NCI-H748 treated with DMSO at 0.1 percent for 48 hours (cell line): ENCODE measurements around the gene SLC13A5.
"Not testable (repeated sequence)": the region's sequence is repeated elsewhere in the genome, so short reads cannot be mapped to it uniquely, and the experiment has no call there.

Experiments
- DNase-seq: peaks from one replicate; lab custom pipeline; 2025; lab: John Stamatoyannopoulos, UW

Gene SLC13A5

DNA sequence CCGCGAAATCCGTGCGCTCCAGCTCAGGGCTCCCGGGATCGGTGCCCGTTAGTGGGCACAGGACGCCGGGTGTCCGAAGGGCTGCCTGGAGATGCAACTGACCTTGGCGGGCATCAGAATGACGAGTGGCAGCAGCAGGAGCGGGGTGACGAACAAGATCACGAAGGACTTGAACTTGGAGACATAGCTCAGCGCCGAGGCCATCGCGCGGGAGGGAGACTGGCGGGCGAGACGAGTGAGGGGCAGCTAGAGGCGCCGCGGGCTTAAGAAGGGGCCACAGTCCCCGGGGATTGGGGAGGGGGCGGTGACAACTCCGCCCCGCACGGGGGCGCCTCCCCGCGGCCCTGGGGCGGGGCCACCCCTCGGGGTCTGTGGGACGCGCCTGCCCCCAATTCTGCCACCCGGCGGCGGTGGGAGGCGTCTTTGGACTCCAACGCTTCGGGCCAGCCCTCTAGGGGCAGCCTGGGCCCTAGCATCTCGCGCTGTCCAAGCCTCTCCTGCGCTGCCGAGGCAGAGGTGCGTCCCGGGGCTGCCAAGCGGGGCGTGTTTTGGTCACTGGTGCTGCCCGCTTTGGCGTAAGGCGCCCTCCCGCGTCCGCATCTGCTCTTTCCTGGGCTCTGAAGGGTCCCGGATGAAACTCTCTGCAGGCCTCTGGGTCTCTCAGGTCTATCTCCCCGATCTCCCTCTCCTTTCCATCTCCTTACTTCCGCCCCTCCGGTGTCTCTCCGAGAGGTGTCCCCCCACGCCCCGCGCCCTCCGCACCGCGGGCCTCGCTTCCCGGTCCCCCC is at the start of gene SLC13A5:
SLC13A5 (minus strand) TSS at position 240 of the 788 bp plus-strand sequence; CDS start at position 204, 36 bp downstream.
- DNase-seq, result no peak

DNA sequence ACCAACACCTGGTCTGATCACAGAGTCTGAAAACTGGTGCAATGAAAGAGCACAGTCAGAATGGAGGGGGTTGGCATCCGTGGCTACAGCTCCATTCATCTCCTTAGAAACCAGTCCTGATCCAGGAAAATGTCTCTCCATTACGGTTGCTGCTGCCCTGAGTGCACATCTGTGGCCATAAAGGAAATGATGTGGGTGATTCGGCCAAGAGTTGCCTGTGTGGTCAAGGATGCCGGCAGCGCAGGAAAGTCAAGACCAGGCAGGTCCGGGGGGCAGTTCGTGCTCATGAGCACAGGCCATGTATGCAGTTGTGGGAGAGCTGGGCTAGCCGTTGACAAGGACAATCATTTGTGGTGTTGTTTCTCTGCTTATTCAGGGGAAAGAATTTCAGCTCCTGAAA is 48.6 kb upstream of the SLC13A5 start:
- DNase-seq, result no peak

DNA sequence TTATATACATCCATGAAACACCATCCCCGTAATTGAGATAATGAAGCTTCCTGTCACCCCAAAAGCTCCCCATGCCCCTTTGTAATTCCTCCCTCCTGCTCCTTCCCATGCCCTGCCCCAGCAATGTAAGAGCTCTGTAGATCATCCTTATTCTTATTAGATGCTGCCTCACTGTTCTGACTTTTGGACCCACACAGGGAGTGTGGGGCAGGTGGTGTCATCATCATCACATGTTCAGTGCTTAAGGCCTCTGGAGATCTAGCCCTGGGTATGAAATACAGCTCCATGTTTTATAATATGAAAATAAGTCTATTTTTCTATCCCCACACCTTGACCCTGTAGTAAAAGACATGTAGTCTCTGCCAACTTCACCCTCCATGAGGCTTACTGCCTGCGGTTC is 44.6 kb upstream of the SLC13A5 start:
- DNase-seq, result no peak

DNA sequence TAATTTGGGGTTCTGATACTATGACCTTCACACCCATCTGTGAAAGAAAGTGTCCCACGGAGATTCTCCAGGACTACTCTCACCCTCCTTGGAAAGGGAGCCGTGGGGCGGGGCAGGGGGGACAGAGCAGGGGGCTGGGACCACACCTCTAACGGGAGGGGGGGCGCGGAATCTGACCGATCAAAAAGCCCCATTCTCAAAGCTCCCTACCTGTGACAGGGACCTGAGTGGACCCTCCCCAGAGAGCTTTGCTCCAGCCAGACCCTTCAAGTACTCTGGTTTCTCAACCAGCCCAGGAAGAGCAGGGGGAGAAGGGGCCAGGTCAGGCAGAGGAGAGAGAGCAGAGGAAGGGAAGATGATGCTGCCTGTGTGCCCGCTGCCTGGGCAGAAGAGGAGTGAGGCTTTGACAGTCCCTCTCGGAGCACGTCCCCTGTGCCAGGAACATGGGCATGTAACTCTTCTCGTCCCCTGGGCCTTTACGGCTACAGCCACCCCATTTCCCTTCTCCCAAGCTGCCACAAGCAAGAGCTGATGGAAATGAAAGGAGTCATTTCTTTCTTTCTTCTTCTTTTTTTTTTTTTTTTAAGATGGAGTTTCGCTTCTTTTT is 43.4 kb upstream of the SLC13A5 start:
- DNase-seq, result no peak

DNA sequence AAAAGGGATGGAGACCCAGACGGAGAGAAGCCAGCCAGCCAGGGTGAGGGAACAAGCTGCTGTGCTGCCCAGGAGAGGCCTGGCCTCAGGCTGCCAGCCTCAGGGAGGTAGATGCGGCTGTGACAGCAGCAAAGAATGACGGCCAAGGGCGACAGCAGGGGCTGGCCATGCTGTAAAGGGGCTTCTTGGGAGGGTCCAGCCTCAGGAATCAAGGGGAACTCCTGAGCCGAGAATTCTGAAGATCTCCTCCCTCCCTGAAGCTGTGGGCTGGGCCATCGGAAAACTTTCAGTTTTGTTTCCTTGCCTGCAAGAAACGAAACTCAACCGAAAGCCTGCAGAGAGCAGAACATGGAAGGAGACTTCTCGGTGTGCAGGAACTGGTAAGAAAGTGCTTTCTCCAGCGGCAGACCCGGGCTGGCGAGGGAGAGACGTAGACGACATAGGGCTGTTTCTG is 42.6 kb upstream of the SLC13A5 start, which contains the start of gene XAF1:
XAF1 (plus strand) TSS at position 316 of the 454 bp plus-strand sequence; CDS start at position 349, 33 bp downstream.
- no peak for DNase-seq

DNA sequence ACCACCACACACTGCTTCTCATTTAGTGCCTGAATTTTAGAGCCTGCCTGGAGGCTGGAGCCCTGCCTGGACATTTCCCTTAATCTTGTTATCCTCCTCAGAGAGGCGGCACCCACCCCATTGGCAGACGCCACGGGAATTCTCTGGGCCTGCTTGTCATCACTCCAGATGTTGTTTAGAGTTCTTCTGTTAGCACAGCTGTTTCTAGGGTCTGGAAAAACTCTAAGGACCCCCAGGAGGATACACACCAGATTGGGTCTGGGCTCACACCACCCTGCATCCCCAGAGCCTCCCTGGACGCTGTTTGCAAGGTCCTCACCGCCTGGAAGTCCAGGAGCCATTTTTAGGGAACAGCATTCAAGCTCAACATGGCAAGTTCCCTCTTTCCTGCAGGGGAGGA is 42.1 kb upstream of the SLC13A5 start:
- DNase-seq, result no peak

DNA sequence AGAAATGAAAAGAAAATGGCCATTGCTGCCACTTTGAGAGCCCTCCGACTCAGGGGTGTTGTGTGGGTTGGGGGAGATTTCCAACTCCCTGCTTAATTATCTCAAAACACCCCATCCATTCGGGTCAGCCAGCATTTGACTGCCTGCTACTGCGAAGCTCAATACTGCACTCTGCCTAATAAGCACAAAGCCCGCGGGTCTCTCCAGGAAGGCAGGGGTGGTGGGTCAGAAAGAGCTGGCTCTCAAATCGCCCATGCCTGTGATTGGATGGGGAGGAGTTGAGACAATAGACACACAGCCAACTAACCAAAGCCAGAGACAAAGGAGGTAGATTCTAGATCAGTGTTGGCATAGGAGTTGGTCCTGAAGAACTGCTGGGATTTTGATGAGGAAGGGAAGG is 40.4 kb upstream of the SLC13A5 start:
- DNase-seq, result no peak

DNA sequence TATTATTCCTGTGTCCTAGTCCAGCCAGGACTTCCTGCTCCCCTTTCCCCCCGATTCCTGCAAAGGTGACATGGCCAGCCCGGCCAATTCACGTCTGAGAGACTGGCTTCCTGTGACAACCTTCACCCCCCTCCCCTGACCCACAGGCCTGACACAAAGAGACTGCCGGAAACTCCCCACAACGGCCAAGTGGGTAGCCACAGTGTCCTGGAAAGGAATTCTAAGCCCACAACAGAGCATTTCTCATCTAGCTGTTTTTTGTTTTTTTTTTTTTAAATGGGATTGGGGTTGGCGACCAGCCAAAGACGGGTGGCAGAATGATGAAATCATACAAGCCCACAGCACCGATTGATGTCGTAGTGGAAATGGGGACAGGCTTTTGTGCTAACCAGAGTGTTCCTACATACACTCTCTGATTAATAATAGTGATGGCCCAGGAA is 39.9 kb upstream of the SLC13A5 start:
- no peak for DNase-seq

DNA sequence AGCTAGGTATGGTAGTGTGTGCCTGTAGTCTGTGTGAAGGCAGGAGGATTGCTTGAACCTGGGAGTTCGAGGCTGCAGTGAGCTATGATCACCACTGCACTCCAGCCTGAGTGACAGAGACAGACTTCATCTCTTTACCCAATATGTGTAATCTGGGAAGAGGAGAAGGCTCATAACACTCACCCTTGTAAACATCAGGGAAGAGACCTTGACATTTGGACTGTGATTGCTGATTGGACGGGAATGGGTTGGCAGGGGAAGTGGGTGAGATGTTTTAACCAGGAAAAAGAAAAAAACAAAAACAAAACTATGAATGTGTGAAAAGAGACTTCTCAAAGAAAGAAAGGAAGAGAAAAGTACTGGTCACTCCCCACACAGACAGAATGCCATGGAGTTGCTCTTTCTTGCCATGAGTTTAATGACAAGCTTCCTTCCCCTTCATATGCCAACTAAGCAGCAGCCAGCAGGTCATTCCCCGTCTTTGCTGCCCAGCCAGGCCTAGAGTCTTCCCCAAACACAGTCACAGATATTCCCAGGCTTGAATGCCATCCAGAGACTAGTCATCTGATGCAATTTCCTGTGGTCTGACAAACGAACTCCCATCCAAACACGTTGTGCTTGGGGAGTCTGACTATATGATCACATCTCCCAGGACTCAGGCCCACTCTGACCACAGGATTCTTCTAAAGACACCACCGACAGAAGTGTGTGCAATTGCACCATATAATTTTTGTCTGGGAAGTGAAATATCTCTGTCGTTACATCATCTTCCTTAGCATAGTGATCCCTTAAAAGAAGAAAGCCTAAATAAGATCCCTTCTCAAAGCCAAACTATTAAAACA is 39.1 kb upstream of the SLC13A5 start:
- no peak for DNase-seq

DNA sequence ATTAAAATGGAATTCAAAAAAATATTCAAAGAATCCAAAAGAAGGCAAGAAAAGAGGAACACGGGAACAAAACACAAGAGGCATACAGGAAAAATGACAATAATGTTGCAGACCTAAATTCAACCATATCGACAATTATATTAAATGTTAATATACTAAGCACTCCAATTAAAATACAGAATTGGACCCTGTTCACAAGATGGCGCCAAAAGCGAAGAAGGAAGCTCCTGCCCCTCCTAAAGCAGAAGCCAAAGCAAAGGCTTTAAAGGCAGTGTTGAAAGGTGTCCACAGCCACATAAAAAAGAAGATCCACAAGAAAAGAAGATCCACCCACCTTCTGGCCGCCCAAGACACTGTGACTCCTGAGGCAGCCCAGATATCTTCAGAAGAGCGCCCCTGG is 36.4 kb upstream of the SLC13A5 start:
- no peak for DNase-seq

DNA sequence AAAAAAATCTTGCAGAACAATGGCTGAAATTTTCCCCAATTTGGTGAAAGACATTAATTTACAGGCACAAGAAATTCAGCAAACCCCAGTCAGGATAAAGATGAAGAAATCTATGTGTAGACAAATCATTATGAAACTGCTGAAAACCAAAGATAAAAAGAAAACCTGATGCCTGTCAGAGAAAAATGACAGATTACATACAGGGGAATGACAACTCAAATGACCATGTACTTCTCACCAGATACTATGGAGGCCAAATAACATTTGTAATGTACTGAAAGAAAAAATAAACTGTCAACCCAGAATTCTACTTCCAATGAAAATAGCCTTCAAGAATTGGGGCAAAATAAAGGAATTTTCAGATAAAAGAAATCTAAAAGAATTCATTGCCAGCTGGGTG is 35.4 kb upstream of the SLC13A5 start:
- DNase-seq, result no peak

DNA sequence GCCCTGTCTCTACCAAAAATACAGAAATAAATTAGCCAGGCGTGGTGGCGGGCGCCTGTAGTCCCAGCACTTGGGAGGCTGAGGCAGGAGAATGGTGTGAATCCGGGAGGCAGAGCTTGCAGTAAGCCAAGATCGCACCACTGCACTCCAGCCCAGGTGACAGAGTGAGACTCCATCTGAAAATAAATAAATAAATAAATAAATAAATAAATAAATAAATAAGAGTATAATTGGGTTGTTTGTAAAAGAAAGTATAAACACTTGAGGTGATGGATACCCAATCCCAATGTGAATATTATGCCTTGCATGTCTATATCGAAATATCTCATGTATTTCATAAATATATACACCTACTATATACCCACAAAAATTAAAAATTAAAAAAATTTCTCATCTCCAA is 33.5 kb upstream of the SLC13A5 start:
- not testable (repeated sequence) for DNase-seq

DNA sequence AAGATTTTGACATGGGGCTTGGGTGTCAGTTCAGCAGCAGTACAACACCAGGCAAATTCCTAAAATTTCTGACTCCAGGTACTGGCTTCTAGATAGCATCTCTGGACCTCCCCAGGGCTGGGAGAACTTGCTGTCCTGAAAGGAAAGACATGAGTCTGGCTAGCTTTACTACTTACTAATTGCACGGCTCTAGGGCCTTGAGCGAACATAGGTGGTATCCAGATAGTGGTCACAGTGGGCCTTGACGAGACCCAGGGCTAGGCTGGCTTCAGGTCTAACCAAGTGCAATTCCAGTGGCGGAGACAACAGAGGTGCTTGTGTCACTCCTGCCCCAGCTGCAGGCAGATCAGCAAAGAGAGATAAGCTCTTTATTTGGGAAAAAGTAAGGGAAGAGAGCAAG is 16.4 kb upstream of the SLC13A5 start:
- DNase-seq, result no peak

DNA sequence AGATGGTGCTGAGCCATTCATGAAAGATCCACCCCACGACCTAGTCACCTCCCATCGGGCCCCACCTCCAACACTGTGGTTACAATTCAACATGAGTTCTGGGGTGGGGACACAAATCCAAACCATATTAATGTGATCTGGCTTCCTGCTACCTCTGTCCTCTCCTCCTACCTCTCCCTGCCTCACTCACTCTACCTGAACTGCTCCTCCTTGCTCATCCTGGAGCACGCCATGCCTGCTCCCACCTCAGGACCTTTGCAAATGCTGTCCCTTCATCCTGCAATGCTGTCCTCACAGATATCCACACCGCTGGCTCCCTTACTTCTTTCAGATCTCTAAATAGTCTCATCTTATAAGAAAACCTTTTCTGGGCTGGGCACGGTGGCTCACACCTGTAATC is 10.8 kb upstream of the SLC13A5 start:
- no peak for DNase-seq

DNA sequence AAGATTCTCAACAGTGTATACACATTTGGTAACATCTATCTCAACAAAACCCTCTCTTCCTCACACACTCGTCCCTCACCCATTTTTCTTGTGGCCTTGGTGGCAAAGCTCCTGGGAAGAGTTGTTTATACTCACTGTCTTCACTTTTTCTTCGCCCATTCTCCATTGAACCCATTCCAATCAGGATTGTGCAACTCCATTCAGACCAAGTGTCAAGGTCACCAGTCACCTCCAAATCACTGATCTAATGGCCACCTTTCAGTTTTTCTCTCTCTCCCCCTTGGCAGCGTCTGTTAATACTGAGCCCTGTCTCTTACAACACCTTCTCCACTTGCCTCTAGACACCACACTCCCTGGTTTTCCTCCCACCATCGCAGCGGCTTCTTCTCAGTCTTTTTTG is 8.6 kb upstream of the SLC13A5 start:
- no peak for DNase-seq

DNA sequence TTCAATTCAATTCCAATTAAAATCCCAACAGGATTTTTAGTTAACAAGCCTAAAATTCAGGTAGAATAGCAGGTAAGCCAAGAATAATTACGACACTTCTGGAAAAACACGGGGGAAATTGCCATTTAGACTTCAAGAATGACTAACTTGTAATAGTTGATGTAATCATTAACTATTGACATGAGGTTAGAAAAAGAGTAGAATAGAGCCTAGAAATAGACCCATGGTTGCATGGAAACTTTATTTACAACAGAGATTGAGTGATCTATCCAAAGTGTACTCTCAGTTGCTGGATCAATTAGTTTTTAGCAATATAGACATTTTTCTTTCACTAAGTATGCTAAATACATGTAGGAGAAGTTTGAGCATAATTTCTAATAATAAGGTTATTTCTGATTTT is 3.6 kb upstream of the SLC13A5 start:
- DNase-seq, result no peak

DNA sequence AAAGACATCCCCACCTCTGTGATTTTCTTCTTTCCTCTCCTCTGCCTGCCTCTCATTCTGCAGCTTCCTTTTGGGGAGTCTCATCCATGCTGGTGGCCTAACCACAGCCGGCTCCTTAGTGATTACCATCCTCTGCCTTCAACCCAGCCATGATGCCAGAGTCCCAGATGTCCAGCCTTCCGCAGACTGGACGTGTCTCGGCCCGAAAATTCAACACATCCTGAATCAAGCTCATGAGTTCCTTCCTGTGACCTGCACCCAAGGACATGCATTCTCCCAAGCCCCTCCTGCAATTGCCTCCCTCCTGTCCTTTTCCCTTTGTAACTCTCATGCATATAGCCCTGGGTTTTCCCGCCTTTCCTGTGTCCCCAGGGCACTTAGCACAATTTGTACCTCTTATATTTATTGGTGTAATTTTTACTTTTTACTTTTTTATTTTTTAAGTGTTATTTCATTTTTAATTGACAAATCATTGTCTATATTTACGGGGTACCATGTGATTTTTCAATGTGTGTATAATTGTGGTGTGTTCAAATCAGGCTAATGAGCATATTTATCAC is 1.2 kb upstream of the SLC13A5 start:
- no peak for DNase-seq

DNA sequence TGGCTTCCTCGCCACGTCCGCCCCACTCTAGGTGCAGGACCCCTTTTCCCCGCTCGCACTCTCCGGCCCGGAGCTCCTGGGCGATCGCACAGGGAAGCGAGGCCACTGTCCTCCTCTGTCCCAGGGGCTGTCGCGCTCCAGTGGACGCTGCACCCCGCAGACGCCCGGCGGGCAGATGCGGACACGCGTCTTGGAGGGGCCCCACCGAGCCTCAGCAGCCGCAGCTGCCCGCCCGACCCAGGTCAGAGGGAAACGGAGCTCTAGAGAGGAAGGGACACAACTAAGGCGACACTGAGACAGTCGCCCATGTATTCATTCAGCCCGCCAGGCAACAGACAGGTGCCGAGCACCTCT is 726 bp upstream of the SLC13A5 start:
- no peak for DNase-seq

DNA sequence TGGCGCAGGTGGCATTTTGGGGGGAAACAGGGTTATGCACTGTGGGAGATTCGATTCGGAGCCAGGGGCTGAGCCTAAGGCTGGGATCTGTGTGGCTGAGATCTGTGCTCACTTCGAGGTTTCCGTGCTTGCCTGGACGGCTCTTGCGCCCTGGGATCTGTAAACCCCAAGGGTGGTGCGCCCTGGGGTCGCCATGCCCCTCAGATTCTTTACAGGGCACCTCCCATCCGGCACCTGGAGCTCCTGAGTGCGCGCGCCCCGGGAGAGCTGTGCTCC is 377 bp downstream of the SLC13A5 start:
- no peak for DNase-seq

DNA sequence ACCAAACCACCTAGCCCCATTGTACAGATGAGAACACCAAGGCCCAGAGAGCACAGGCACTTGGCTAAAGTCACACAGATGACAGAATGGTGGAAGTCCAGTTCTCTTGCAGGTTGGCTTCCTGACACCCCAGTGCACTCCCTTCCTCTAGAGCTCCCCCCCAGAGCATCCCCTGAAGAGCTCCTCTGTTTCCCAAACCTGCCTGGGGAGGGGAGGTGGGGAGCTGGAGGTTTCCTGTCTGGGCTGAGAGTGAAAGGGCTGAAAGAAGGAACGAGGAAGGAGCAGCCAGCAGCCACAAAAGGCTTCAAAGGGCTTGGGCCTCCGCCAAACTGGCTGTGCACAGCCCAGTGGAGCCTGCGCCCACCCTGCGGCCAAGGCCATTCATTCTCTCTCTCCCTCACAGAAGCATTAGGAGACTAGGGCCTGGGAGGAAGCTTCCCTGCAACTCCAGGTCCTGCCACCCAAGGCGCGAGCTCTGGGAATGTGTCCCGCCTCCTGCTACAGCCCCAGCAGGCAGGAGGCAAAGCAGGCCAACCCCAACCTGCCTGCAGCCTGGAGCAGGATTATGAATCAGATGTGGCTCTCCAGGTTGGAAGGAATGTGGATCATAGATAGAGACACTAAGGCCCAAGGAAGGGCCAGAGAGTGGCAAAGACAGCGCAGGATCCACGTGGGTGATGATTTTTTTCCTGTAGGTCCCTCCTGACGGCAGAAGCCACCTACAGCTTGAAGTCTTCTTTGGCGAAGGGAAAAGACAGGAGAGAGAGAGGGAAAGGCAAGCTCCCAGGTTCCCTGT is 913 bp downstream of the SLC13A5 start:
- DNase-seq, result no peak

DNA sequence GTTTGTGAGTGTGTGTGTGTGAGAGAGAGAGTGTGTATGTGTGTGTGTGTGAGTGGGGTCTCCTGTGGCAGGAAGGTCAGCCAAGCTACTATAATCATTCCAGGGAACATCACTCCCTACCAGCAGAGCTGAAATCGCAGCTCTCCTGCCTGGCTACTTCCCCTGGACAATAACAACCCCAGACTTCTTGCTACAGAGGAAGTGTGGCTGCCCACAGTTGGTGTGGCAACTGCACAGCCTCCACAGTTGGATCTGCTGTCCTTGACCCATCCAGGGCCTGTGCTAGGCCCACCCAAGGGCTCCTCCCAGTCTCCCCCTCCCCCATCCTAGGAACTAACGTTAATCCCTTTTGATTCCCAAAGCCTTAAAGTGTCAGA is 1.5 kb downstream of the SLC13A5 start:
- DNase-seq, result no peak
